HG03095 (cell line): ENCODE measurements around the gene CCDC150.

Experiments
- ATAC-seq: cut with Tn5 transposase; IDR thresholded peaks from one replicate; pipeline ENCODE4 v1.9.1; 2021; ENCODE audit warnings: moderate library complexity; ENCODE audit not compliant: unreplicated experiment

The CCDC150 gene

GRCh38 chr2:196758474-196759377 lies 119.2 kb downstream of the CCDC150 start:
- ATAC-seq: no peak

- ATAC-seq: no peak
Measured at GRCh38 chr2:196759378-196759706, 119.8 kb downstream of the CCDC150 start.

DNA sequence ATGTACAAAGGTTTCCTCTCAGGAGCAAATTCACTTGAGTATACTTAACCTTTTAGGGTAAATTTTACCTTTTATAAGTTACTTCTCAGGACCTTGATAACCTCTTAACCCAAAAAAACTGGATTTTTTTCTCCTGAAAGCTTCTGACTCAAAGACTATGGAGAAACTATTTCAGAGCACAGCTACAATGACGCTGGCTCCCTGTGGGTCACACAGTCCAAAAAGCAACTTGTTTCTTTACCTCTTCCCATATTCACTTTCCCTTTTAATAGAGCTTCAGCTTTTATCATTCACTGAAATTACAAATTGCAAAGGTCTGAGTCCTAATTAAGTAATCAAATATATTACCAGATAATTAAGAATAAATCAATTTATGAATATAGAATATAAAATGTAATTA lies 127.6 kb downstream of the CCDC150 start:
- no peak for ATAC-seq
